ENCODE measurements around the gene ITPR3. TPM values are rescaled to one million over a fixed set of nuclear protein-coding genes. Genes with fewer than 3 reads are reported as not detected.

The ITPR3 gene
- total RNA-seq, 4 donors from 2014 or later, result 174 to 206 (median 199) TPM

DNA sequence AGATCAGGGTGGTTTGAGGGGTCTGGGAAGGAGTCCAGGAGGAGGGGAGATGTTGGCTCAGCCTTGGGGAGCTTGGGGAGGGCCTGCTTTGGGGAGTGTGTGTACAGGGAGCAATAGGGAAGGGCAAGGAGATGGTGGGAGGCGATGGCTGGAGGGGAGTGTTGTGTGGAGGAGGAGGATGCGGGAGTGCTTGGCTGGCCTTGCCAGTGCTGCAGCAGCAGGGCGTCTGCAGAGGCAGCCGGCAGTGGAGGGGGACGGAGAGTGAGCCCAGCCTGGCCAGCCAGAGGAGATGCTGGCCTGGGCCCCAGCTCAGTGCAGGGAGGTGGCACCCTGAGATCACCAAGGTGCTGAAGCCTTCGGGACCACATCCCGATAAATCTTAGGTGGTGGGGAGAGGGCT is 121.7 kb downstream of the ITPR3 start:
- no peak overlapping the region for H3K4me3 ChIP-seq
- H3K36me3 ChIP-seq, result no peaks in the 10 kb centered on the region
- no peaks in the 10 kb centered on the region for H3K9me3 ChIP-seq
- H3K4me1 ChIP-seq, result peaks cover 22% of the 10 kb centered on the region
- peaks cover 22% of the 10 kb centered on the region for H3K27me3 ChIP-seq
- WGBS, result 68% methylated on average over 7 of the region's 7 CpGs
- no peak overlapping the region for H3K27ac ChIP-seq
- TF ChIP-seq EP300 (IDR thresholded peaks at IDR 0.05), result no peak
- TF ChIP-seq POLR2AphosphoS5 (IDR thresholded peaks at IDR 0.05), result no peak
- TF ChIP-seq, protein P1, sequence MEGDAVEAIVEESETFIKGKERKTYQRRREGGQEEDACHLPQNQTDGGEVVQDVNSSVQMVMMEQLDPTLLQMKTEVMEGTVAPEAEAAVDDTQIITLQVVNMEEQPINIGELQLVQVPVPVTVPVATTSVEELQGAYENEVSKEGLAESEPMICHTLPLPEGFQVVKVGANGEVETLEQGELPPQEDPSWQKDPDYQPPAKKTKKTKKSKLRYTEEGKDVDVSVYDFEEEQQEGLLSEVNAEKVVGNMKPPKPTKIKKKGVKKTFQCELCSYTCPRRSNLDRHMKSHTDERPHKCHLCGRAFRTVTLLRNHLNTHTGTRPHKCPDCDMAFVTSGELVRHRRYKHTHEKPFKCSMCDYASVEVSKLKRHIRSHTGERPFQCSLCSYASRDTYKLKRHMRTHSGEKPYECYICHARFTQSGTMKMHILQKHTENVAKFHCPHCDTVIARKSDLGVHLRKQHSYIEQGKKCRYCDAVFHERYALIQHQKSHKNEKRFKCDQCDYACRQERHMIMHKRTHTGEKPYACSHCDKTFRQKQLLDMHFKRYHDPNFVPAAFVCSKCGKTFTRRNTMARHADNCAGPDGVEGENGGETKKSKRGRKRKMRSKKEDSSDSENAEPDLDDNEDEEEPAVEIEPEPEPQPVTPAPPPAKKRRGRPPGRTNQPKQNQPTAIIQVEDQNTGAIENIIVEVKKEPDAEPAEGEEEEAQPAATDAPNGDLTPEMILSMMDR (IDR thresholded peaks at IDR 0.05), result no peak
- TF ChIP-seq POLR2A (IDR thresholded peaks at IDR 0.05), result no peak
- no peak for DNase-seq (ENCODE audit: low spot score in 2 of 2)

DNA sequence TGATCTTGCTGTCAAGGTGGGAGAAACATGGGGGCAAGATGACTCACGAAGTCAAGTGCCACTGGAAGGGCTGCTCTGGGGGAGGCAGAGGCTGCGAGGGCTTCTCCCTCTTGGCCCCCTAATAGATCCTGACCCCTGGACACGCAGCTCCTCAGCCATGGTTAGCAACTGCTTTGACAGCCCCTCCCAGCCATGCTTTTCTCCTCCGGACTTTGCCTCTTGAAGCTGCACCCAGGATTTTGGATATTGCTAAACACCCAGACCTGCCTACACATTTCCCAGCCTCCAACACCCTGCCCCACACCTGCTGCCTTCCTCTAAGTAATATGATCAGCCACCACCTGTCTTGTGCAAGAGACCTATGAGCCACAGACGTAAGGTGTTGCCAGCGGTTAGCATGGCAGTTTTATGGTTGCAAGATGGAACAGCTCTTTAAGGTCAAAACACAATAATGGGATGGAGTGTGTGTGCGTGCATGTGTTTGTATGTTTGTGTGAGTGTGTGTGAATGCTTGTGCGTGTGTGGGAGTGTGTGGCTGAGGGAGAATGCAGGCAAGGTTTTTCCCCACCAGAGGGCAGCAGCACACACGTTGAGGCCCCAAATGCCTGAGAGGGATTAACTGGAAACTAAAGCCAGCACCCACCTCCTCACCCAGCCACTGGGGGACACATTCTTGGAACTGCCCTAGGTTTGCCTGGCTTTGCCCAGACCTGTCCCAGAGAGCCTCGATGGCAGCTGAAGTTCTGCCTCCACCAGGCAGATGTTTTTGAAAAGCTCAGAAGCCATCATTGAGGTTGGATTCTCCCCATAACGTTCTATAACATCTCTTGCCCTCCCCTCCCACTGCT is 123.1 kb downstream of the ITPR3 start:
- no peak for DNase-seq (ENCODE audit: low spot score in 2 of 2)
- peaks cover 26% of the 10 kb centered on the region for H3K27me3 ChIP-seq
- no peak overlapping the region for H3K27ac ChIP-seq
- H3K9me3 ChIP-seq, result no peaks in the 10 kb centered on the region
- WGBS, result 26% methylated on average over 11 of the region's 11 CpGs
- no peaks in the 10 kb centered on the region for H3K36me3 ChIP-seq
- peaks cover 22% of the 10 kb centered on the region for H3K4me1 ChIP-seq
- TF ChIP-seq EP300 (IDR thresholded peaks at IDR 0.05) (no peak), POLR2A (IDR thresholded peaks at IDR 0.05) (no peak), POLR2AphosphoS5 (IDR thresholded peaks at IDR 0.05) (peak in 1 of 3 donors; percentile 45)
- TF ChIP-seq, protein P1 (IDR thresholded peaks at IDR 0.05), result peak; percentile 77 to 91
- no peak overlapping the region for H3K4me3 ChIP-seq

DNA sequence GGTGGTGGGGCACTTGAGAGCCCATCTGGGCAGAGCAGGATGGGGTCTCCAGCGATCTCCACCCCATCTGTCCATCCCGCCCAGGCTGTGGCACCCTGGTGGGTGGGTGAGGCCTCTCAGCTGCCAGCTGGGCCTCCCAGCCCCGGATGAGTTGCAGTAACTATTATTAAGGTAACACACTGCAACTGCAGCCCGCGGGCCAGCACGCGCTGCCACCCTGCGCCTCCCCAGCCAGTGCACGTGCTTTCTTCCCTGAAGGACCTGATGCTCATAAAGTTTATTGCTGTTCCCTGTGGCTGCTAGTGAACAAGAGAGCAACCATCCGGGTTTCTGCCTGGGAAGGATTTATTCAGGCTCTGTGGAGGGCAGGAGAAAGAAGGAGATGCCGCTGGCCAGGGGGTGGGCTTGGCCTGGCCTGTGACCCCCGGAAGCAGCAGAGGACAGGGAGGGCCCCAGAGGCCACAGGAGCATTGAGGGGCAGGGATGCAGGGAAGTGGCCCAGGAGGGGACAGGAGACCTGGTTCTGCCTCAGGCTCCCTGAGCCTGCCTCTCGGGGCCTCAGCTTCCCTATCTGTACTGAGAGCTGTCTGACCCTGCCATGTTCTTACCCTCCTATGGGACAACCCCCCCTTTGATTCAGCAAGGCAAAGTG is 123.9 kb downstream of the ITPR3 start:
- Histone ChIP-seq H3K9me3 (no peaks in the 10 kb centered on the region), H3K36me3 (no peaks in the 10 kb centered on the region), H3K4me1 (peaks cover 22% of the 10 kb centered on the region), H3K27me3 (peaks cover 26% of the 10 kb centered on the region), H3K27ac (no peak overlapping the region), H3K4me3 (no peak overlapping the region)
- 49% methylated on average over 12 of the region's 13 CpGs for WGBS
- no peak for TF ChIP-seq EP300 (IDR thresholded peaks at IDR 0.05)
- no peak for TF ChIP-seq POLR2A (IDR thresholded peaks at IDR 0.05)
- TF ChIP-seq, protein P1 (IDR thresholded peaks at IDR 0.05), result no peak
- TF ChIP-seq POLR2AphosphoS5 (IDR thresholded peaks at IDR 0.05), result no peak
- DNase-seq (ENCODE audit: low spot score in 2 of 2), result no peak

DNA sequence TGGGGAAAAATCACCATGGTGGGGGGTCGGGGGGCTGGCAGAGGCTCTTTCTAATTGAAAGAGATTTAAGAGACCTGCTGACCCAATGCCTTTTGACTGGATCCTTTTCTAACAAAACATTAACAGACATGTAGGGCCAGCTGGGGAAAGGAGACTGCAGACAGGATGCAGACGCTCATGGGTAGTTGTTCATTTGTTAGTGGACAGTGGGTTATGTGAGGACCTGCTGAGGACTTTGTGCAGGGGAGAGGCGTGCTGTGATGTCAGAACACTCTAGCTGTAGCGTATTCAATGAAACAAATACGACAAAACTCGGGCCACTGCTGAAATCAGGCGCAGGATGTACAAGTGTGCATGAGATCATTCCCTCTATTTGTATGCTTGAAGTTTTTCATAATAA is 124.4 kb downstream of the ITPR3 start:
- H3K27me3 ChIP-seq, result peaks cover 26% of the 10 kb centered on the region
- WGBS, result 86% methylated on average over 7 of the region's 7 CpGs
- H3K4me1 ChIP-seq, result peaks cover 22% of the 10 kb centered on the region
- no peaks in the 10 kb centered on the region for H3K36me3 ChIP-seq
- TF ChIP-seq, protein P1 (IDR thresholded peaks at IDR 0.05), result no peak
- no peak for TF ChIP-seq EP300 (IDR thresholded peaks at IDR 0.05)
- no peak for TF ChIP-seq POLR2AphosphoS5 (IDR thresholded peaks at IDR 0.05)
- no peak for TF ChIP-seq POLR2A (IDR thresholded peaks at IDR 0.05)
- H3K4me3 ChIP-seq, result no peak overlapping the region
- DNase-seq (ENCODE audit: low spot score in 2 of 2), result no peak
- no peak overlapping the region for H3K27ac ChIP-seq
- H3K9me3 ChIP-seq, result no peaks in the 10 kb centered on the region

Other genes starting within 250 kb of the ITPR3 start
- gene KIFC1, start 229.5 kb upstream of the ITPR3 start, total RNA-seq, result 10 to 100 TPM in 2 of 4 donors, 1 to 10 TPM in 2; 3.2 to 19.5 (median 9.8) TPM
- 100 to 1,000 TPM in 1 of 4 donors, 10 to 100 TPM in 3; 35.9 to 102 (median 48.6) TPM for gene PHF1, start 210.3 kb upstream of the ITPR3 start, total RNA-seq
- gene CUTA, start 203.2 kb upstream of the ITPR3 start, total RNA-seq, result 100 to 1,000 TPM; 119 to 185 (median 159) TPM
- 10 to 100 TPM; 13.5 to 30.4 (median 14.0) TPM for gene SYNGAP1, start 201.3 kb upstream of the ITPR3 start, total RNA-seq
- 1 to 10 TPM; 5.9 to 9.9 (median 7.4) TPM for gene ZBTB9, start 166.7 kb upstream of the ITPR3 start, total RNA-seq
- gene BAK1, start 41.0 kb upstream of the ITPR3 start, total RNA-seq, result 10 to 100 TPM; 12.6 to 15.0 (median 14.3) TPM
- 10 to 100 TPM; 11.3 to 39.4 (median 21.7) TPM for gene UQCC2, start 90.4 kb downstream of the ITPR3 start, total RNA-seq
- under 1 TPM in 2 of 4 donors, not detected in 2; 0.51 to 0.83 TPM for gene IP6K3, start 125.6 kb downstream of the ITPR3 start, total RNA-seq
- 10 to 100 TPM; 44.3 to 99.2 (median 55.6) TPM for gene LEMD2, start 167.8 kb downstream of the ITPR3 start, total RNA-seq
- gene MLN, start 182.7 kb downstream of the ITPR3 start, total RNA-seq, result not detected

Data from suprapubic skin (tissue), 4 donors.